ENCODE measurements around the gene ZXDA.

DNA sequence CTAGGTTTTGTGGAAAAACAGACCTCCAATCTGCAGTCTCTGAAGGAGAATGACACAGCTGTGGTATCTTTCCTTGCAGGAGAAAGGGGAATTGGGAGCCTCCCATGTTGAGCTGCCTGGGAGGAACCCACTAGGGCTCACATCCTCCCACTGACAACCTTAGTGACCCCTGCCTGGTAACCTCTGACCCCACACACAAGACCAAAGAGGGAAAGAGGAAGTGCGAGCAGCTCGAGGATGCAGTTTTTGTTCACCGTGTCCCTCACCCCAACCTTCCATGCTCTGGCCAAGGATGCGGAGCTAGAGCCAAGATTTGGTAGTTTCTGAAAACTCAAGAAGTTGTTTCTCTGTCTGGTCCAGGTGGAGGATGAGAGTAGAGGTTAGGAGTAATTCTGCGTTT, 5.4 kb upstream of the ZXDA start:
- TF ChIP-seq, protein P1, sequence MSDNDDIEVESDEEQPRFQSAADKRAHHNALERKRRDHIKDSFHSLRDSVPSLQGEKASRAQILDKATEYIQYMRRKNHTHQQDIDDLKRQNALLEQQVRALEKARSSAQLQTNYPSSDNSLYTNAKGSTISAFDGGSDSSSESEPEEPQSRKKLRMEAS (IDR thresholded peaks at IDR 0.05) = no peak
- TF ChIP-seq SMC3 (IDR thresholded peaks at IDR 0.05) = no peak
